Heart right ventricle (tissue), 16 donors: ENCODE results near the gene RAB20. TPM values are rescaled to one million over a fixed set of nuclear protein-coding genes. Genes with fewer than 3 reads are reported as not detected.
"Not testable (repeated sequence)": the region's sequence is repeated elsewhere in the genome, so short reads cannot be mapped to it uniquely, and the experiment has no call there.

Source experiments
- ATAC-seq, 8 donors: fragments of 200-7000 bp; cut with Tn5 transposase; one replicate each; pipeline ENCODE4 v1.9.1; 2020; ENCODE audit warnings: mild to moderate bottlenecking in 8 of 8, moderate library complexity in 8 of 8, moderate number of reproducible peaks in 1 of 8
- DNase-seq, 2 donors: peaks; one replicate each; pipeline ENCODE4 v3.0.0-alpha.2; 2020
- H3K27ac ChIP-seq, 10 donors: fragments of 200-600 bp; sonication (generic) in 2 of 10; one replicate each; pipeline versions ENCODE4 v1.5.0 to v1.8.0; 2020 to 2022; ENCODE audit warnings: mild to moderate bottlenecking in 3 of 10
- H3K27me3 ChIP-seq, 7 donors: fragments of 200-600 bp; one replicate each; pipeline ENCODE4 v1.8.0; 2021 to 2022; ENCODE audit warnings: mild to moderate bottlenecking in 2 of 7
- H3K36me3 ChIP-seq, 9 donors: fragments of 200-600 bp; sonication (generic) in 1 of 9; one replicate each; pipeline versions ENCODE4 v1.5.0 to v1.8.0; 2020 to 2022; ENCODE audit warnings: mild to moderate bottlenecking in 2 of 9
- H3K4me1 ChIP-seq, 9 donors: fragments of 200-600 bp; sonication (generic) in 1 of 9; one replicate each; pipeline versions ENCODE4 v1.5.0 to v1.8.0; 2020 to 2022; ENCODE audit warnings: mild to moderate bottlenecking in 4 of 9
- H3K4me3 ChIP-seq, 10 donors: fragments of 200-600 bp; sonication (generic) in 2 of 10; one replicate each; pipeline versions ENCODE4 v1.5.0 to v1.8.0; 2020 to 2022; ENCODE audit warnings: mild to moderate bottlenecking in 7 of 10, moderate library complexity in 2 of 10
- H3K9me3 ChIP-seq, 11 donors: fragments of 200-600 bp in 10 of 11; sonication (generic) in 2 of 11; one replicate each; pipeline versions ENCODE4 v1.5.0 to v1.8.0; 2013 to 2022; ENCODE audit warnings: mild to moderate bottlenecking in 2 of 11, control low read depth in 1 of 11, moderate library complexity in 1 of 11
- WGBS, 2 donors: extraction: QIAGEN DNeasy Blood & Tissue Kit; methylation state at CpG; one replicate each; pipeline ENCODE4 v1.1.7; 2013; ENCODE audit warnings: inconsistent platforms in 1 of 2; 5-methylcytosine and 5-hydroxymethylcytosine counted together
- intact Hi-C, 10 donors: fragments of 100-400 bp; cut with DNase I; formaldehyde crosslinking; loops; one replicate each; pipeline versions ENCODE4 v1.11.1 to v1.14.2; 2022
- polyA plus RNA-seq, 2 donors: library from polyadenylated mRNA; stranded (reverse); fragments of 200-250 nt; gene quantifications; one replicate each; pipeline ENCODE4 v1.2.3, GENCODE V29; 2013
- total RNA-seq, 10 donors: library from RNA; stranded (reverse); fragmentation: NEBNext Ultra II Directional in 3 of 10; extraction: Animal tissue kit (Norgen Biotek cat#: 25700) in 3 of 10; gene quantifications; one replicate each; pipeline versions ENCODE4 v1.2.1 to v1.2.4, GENCODE V29; 2021 to 2023
- TF ChIP-seq, protein P1 (sequence below), 9 donors: fragments of 200-600 bp; sonication (generic) in 2 of 9; IDR thresholded peaks; one replicate each; pipeline versions ENCODE4 v1.5.0 to v1.8.0; 2021 to 2022; ENCODE audit warnings: antibody characterized with exemption in 9 of 9, mild to moderate bottlenecking in 5 of 9, moderate library complexity in 1 of 9
- donor health status: Arrhythmogenic right ventricular cardiomyopathy.
- donor health status: ischemic (EF 13 %, LVEDD 7.1; RV severe dilation, severe dysfunction).
- donor health status: healthy with polysubstance abuse.
- donor health status: DM: no; HTN: yes; CAD: no.
- donor health status: DM: no; HTN: no; CAD: no.
- donor health status: ischemic (EF 25% LVEDD 6.9; RV normal size, moderate dysfunction).
- donor health status: ischemic (EF 25% LVEDD 5.7; RV mildly dilated, moderate dysfunction).
- donor health status: healthy.
- donor health status: DM: yes; HTN: yes; CAD: no.
- donor health status: Ischemic cardiomyopathy.
- donor health status: ischemic (EF 35%, LVEDD 5.7; RV mildly dilated, moderate dysfunction).
- donor health status: nonischemic (EF 11% LVEDD 7.7; RV severe dilation, severe dysfunction).
- donor health status: DM: yes; HTN: yes; CAD: no.
- donor health status: PGD.
- donor health status: ischemic (EF 29% LVEDD 5.4; RV normal size, mild dysfunction).
- donor health status: nonischemic (EF 23%, LVEDD 6.1; RV moderate dilation, normal function).

RAB20 gene
- total and polyA plus RNA-seq, 12 donors = 5.4 to 40.8 (median 12.5) TPM

DNA sequence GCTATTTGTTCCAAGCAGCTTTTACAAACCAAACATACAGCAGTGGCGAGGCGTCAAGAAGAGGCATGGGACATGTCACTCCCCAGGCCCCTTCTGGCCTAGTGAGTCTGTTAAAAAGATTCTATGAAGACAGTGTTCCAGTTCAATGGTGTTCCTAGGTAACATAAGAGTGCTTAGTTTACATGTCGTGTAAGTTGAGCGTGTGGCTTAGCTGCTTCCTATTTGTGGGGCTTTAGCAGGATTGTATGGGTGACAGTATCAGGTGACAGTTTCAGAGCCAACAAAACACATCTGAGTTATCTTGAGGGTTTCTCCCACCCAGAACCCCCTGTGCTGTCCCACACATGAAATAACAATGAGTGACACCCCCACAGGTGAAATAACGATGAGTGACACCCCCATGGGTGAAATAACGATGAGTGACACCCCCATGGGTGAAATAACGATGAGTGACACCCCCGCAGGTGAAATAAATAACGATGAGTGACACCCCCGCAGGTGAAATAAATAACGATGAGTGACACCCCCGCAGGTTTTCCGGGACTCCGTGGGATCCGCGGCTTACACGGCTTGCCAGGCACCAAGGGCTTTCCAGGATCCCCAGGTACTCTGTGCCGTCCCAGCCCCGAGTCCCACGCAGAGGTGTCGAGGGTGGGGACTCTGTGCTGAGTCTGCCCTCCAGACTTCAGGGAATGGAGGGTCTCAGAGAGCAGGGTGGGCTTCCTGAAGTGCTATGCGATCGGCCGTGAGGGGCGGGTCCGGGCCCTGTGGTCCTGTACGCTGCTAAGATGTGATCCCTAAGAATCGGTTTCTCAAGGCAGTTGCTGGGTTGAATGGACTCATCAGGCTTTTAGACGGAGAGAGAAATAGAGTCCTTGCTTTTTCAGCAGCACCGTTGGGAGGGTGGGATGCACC lies 68.6 kb downstream of the RAB20 start:
- no peak overlapping the region for H3K4me3 ChIP-seq
- no peaks in the 10 kb centered on the region for H3K9me3 ChIP-seq
- peaks cover 10 to 100% (median 85%) of the 10 kb centered on the region in 9 donors for H3K36me3 ChIP-seq
- DNase-seq = no peak
- no peak overlapping the region for H3K27ac ChIP-seq
- H3K4me1 ChIP-seq = no peaks in the 10 kb centered on the region
- WGBS, 2 donors = 93 to 94% methylated on average over 30 of the region's 30 CpGs
- ATAC-seq = peak in 1 of 8 donors; percentile 51
- TF ChIP-seq, protein P1, sequence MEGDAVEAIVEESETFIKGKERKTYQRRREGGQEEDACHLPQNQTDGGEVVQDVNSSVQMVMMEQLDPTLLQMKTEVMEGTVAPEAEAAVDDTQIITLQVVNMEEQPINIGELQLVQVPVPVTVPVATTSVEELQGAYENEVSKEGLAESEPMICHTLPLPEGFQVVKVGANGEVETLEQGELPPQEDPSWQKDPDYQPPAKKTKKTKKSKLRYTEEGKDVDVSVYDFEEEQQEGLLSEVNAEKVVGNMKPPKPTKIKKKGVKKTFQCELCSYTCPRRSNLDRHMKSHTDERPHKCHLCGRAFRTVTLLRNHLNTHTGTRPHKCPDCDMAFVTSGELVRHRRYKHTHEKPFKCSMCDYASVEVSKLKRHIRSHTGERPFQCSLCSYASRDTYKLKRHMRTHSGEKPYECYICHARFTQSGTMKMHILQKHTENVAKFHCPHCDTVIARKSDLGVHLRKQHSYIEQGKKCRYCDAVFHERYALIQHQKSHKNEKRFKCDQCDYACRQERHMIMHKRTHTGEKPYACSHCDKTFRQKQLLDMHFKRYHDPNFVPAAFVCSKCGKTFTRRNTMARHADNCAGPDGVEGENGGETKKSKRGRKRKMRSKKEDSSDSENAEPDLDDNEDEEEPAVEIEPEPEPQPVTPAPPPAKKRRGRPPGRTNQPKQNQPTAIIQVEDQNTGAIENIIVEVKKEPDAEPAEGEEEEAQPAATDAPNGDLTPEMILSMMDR (IDR thresholded peaks at IDR 0.05) = no peak
- H3K27me3 ChIP-seq = no peaks in the 10 kb centered on the region
- intact Hi-C loops = no loop called here

DNA sequence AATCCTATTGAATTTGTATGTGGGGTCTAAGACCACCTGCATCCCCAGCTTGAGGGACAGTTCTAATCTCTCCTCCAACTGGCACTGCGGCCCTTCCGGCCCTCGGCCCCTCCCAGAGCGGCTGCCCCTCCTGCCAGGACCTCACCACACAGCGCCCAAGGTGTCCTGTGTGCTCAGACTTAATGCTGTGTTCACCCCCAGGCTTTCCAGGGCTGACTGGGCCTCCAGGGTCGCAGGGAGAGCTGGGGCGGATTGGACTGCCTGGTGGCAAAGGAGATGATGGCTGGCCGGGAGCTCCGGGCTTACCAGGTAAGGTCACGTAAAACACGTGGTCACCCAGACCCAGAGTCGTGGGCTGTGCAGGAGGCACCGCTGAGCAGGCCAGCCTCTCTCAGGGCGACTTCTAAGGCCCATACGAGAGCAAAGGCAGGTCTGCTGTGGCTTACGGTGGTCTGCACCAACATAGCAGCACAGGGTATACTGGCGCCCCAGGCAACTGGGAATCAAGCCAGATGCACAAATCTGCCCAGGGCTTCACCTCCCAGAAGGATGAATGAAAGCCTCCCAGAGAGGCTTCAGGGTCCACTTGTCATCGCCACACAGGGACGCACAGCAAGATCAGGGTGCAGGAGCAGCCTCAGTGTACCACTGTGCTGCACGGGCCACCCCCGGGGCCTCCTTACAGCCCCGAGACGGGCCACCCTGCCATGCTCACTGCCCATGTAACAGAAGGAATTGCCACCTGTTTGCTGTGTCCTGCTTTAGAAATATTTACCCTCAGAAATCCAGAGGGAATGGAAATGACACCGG lies 69.4 kb downstream of the RAB20 start:
- ATAC-seq (peak in 2 of 8 donors; percentile 9 to 49), DNase-seq (no peak)
- no peaks in the 10 kb centered on the region for H3K27me3 ChIP-seq
- TF ChIP-seq, protein P1 (IDR thresholded peaks at IDR 0.05) = no peak
- intact Hi-C loops = no loop called here
- no peak overlapping the region for H3K4me3 ChIP-seq
- H3K4me1 ChIP-seq = no peaks in the 10 kb centered on the region
- H3K27ac ChIP-seq = no peak overlapping the region
- peaks cover 9 to 100% (median 82%) of the 10 kb centered on the region in 9 donors for H3K36me3 ChIP-seq
- H3K9me3 ChIP-seq = no peaks in the 10 kb centered on the region
- 89% methylated on average over 24 of the region's 24 CpGs for WGBS, 2 donors

DNA sequence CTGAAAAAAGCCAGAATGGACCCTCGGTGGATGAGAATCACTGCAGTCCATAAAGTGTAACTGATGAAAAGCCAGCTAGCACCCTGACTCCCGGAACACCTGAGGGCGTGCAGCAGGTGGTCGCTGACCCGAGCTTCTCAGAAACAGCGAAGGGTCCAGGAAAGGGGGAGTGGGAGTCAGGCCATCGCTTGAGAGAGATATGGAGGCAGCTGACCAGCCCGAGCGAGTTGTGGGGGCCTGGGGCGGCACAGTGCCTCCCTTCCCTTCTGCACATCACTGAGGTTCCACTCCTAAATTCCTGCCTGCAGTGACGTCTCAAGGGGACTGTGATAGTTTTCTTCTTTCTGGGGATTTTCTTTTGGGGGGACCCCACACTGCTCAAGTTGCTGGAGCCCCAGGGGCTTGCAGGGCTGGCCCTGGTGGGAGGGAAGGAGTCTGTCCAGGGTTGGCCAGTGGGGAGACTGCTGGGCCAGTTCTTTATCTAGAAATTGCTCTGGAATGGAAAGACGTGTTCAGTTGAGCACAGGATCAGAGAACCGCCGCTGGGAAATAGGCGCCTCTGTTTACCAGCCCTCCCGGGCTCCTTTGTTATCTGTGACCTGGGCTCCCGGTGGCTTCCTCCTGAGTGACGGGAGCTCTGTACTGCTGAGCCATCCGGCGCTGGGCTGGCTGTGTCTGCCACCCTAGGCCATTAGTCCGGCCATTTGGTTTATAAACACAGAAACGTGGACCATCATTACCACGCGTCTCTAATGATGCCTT lies 71.3 kb downstream of the RAB20 start:
- Histone ChIP-seq H3K9me3 (no peaks in the 10 kb centered on the region), H3K27ac (no peak overlapping the region), H3K36me3 (peaks cover under 1 to 98% (median 78%) of the 10 kb centered on the region in 9 donors), H3K27me3 (no peaks in the 10 kb centered on the region), H3K4me1 (no peaks in the 10 kb centered on the region), H3K4me3 (no peak overlapping the region)
- no peak for ATAC-seq
- intact Hi-C loops = no loop called here
- 82% methylated on average over 24 of the region's 24 CpGs for WGBS, 2 donors
- DNase-seq = no peak
- TF ChIP-seq, protein P1 (IDR thresholded peaks at IDR 0.05) = no peak

DNA sequence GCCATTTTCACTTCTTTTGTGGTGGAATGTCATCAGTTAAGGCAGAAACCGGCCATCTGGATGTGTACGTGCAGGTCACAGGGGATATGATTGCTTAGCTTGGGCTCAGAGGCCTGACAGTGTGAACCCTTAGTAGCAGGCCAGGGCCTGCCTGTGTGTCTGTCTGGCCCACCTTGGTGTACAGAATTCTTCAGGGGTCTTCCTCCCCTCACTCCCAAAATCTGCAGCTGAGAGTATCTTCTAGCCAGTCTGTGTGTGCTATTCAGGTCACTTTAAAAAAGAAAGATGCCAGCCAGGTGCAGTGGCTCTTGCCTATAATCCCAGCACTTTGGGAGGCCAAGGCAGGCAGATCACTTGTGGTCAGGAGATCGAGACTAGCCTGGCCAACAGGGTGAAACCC lies 74.6 kb downstream of the RAB20 start:
- H3K36me3 ChIP-seq = peaks cover 5 to 98% (median 74%) of the 10 kb centered on the region in 9 donors
- not testable (repeated sequence) for H3K27ac ChIP-seq

More for the DNA sequence above, 74.6 kb downstream of the RAB20 start:
- 73 to 88% methylated on average over 3 of the region's 3 CpGs for WGBS, 2 donors
- DNase-seq, H3K27me3 ChIP-seq, H3K9me3 ChIP-seq, intact Hi-C loops, H3K4me1 ChIP-seq, H3K4me3 ChIP-seq, ATAC-seq: not testable (repeated sequence)
